SK-N-MC (cell line): ENCODE measurements around the gene TRIM6.

Experiments used
- EZH2 ChIP-seq: fragments of 200-600 bp; sonication (generic); IDR thresholded peaks from one replicate; pipeline ENCODE4 v1.6.1; 2017; ENCODE audit warnings: antibody characterized with exemption
- POLR2AphosphoS5 ChIP-seq: IDR thresholded peaks from 2 replicates; pipeline ENCODE4 v1.6.1; 2012; ENCODE audit warnings: mild to moderate bottlenecking, low read depth, low read length, borderline replicate concordance

DNA sequence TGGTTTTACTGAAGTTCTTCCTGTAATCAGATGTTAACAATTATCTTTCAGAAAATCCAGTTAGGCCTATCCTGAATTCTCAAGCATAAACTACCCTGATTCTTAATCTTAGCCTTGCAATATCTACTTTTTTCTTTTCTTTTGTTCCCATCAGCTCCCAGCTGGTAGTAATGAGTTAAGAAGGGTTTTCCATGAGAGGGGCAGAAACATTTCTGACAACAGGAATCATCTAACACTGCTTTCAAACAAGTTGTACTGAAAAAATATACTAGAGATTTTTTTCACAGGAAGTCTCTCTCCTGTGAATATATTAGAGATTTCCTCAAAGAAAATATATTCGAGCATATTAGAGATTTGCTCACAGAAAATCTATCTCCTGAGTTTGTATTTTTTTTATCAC, 3.3 kb upstream of the TRIM6 start:
- no peak for TF ChIP-seq EZH2
- no peak for TF ChIP-seq POLR2AphosphoS5
